Activated naive CD8-positive, alpha-beta T cell (primary cell): ENCODE results near the gene IGLL1.

Source experiments
- H3K27ac Mint-ChIP-seq: one replicate; pipeline ENCODE4 v1.8.0; 2021; ENCODE audit warnings: mixed read lengths
- H3K27me3 Mint-ChIP-seq: one replicate; pipeline ENCODE4 v1.8.0; 2021; ENCODE audit warnings: mixed read lengths
- H3K36me3 Mint-ChIP-seq: one replicate; pipeline ENCODE4 v1.8.0; 2021; ENCODE audit warnings: mixed read lengths
- H3K4me1 Mint-ChIP-seq: one replicate; pipeline ENCODE4 v1.8.0; 2021; ENCODE audit warnings: low read depth, mixed read lengths
- H3K4me3 Mint-ChIP-seq: one replicate; pipeline ENCODE4 v1.8.0; 2021; ENCODE audit warnings: mild to moderate bottlenecking, mixed read lengths
- H3K9me3 Mint-ChIP-seq: one replicate; pipeline ENCODE4 v1.8.0; 2021; ENCODE audit warnings: low read depth, mixed read lengths

Gene IGLL1

GRCh38 chr22:23533771-23534191 is 46.3 kb downstream of the IGLL1 start:
- H3K27ac Mint-ChIP-seq, result no peak overlapping the region
- no peaks in the 10 kb centered on the region for H3K9me3 Mint-ChIP-seq
- H3K36me3 Mint-ChIP-seq, result no peaks in the 10 kb centered on the region
- peaks cover 2% of the 10 kb centered on the region for H3K27me3 Mint-ChIP-seq
- no peak overlapping the region for H3K4me3 Mint-ChIP-seq
- no peaks in the 10 kb centered on the region for H3K4me1 Mint-ChIP-seq

DNA sequence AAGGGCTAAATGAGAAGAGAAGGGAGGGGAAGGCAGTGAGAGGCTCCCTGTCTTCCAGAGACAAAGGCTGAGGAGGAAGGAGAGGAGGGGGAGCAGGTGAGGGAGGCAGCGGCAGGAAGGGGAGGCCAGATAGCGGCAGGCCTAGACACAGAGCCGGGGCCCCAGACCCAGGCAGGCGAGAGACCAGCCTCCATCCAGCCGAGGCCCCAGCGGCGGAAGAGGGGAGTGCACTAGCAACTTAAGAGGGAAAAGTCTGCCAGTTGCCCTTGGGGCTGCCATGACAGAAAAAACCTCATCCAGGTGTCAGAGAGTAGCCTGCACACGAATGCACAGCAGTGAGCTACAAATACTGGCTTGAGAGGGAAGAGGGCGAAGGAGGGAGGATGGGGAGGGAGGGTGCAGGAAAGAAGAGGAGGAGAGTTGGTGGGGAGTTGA is 46.7 kb downstream of the IGLL1 start:
- H3K27me3 Mint-ChIP-seq, result peaks cover 2% of the 10 kb centered on the region
- no peaks in the 10 kb centered on the region for H3K4me1 Mint-ChIP-seq
- no peaks in the 10 kb centered on the region for H3K36me3 Mint-ChIP-seq
- no peak overlapping the region for H3K27ac Mint-ChIP-seq
- no peak overlapping the region for H3K4me3 Mint-ChIP-seq
- H3K9me3 Mint-ChIP-seq, result no peaks in the 10 kb centered on the region

DNA sequence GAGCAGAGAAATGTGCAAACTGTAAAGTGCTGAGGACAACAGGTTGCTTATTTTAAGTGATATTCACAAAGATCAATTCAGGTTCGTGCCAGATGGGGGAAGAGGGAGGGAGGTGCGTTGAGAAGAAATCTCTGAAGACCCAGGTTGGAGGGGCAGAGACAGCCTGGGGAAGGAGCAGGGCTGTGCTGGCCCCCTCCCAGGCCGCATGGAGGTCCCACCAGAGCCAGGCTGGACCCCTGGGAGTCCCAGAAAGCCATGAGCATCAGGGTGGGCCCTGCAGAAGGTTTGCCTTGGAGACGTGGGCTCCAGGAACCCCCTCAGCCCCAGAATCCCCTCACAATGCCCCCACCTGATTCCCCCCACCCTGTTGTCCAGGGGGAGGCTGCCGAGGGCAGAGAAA is 47.4 kb downstream of the IGLL1 start:
- H3K4me3 Mint-ChIP-seq, result no peak overlapping the region
- no peaks in the 10 kb centered on the region for H3K9me3 Mint-ChIP-seq
- no peaks in the 10 kb centered on the region for H3K36me3 Mint-ChIP-seq
- H3K27me3 Mint-ChIP-seq, result peaks cover 2% of the 10 kb centered on the region
- no peak overlapping the region for H3K27ac Mint-ChIP-seq
- no peaks in the 10 kb centered on the region for H3K4me1 Mint-ChIP-seq

- no peaks in the 10 kb centered on the region for H3K36me3 Mint-ChIP-seq
- H3K27ac Mint-ChIP-seq, result no peak overlapping the region
- peaks cover 2% of the 10 kb centered on the region for H3K27me3 Mint-ChIP-seq
- H3K9me3 Mint-ChIP-seq, result no peaks in the 10 kb centered on the region
- no peak overlapping the region for H3K4me3 Mint-ChIP-seq
- no peaks in the 10 kb centered on the region for H3K4me1 Mint-ChIP-seq
Measured at GRCh38 chr22:23531966-23532705, 48.0 kb downstream of the IGLL1 start.

- Mint-ChIP-seq H3K27me3 (peaks cover 2% of the 10 kb centered on the region), H3K4me1 (no peaks in the 10 kb centered on the region), H3K9me3 (no peaks in the 10 kb centered on the region), H3K27ac (no peak overlapping the region), H3K36me3 (no peaks in the 10 kb centered on the region), H3K4me3 (no peak overlapping the region)
Measured at GRCh38 chr22:23531283-23531956, 48.7 kb downstream of the IGLL1 start.

GRCh38 chr22:23530766-23531282 is 49.3 kb downstream of the IGLL1 start:
- no peak overlapping the region for H3K4me3 Mint-ChIP-seq
- no peaks in the 10 kb centered on the region for H3K36me3 Mint-ChIP-seq
- H3K9me3 Mint-ChIP-seq, result no peaks in the 10 kb centered on the region
- no peak overlapping the region for H3K27ac Mint-ChIP-seq
- peaks cover 2% of the 10 kb centered on the region for H3K27me3 Mint-ChIP-seq
- H3K4me1 Mint-ChIP-seq, result no peaks in the 10 kb centered on the region

DNA sequence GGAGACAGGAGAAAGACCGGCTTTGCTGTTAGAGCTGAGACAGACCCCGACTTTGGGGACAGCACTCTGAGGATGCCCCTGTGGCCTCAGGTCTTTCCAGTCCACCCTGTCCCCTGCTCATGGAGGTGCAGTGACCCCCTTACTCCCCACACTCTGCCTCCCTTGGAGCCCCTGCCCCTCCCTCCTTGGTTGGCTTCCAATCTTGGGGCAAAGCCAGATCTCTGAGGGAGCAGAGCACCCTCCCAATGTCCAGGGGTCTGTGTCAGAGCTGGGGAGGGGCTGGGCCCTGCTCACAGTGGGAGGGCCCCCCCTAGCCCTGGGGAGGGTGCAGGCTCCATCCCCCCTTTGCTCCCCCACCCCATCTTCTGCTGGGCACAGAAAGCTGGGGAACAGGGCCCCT is 50.0 kb downstream of the IGLL1 start:
- Mint-ChIP-seq H3K4me3 (no peak overlapping the region), H3K9me3 (no peaks in the 10 kb centered on the region), H3K27me3 (peaks cover 2% of the 10 kb centered on the region), H3K36me3 (no peaks in the 10 kb centered on the region), H3K27ac (no peak overlapping the region), H3K4me1 (no peaks in the 10 kb centered on the region)

- Mint-ChIP-seq H3K27ac (no peak overlapping the region), H3K9me3 (no peaks in the 10 kb centered on the region), H3K4me1 (no peaks in the 10 kb centered on the region), H3K4me3 (no peak overlapping the region), H3K27me3 (peaks cover 2% of the 10 kb centered on the region), H3K36me3 (no peaks in the 10 kb centered on the region)
Measured at GRCh38 chr22:23529166-23530103, 50.7 kb downstream of the IGLL1 start.

DNA sequence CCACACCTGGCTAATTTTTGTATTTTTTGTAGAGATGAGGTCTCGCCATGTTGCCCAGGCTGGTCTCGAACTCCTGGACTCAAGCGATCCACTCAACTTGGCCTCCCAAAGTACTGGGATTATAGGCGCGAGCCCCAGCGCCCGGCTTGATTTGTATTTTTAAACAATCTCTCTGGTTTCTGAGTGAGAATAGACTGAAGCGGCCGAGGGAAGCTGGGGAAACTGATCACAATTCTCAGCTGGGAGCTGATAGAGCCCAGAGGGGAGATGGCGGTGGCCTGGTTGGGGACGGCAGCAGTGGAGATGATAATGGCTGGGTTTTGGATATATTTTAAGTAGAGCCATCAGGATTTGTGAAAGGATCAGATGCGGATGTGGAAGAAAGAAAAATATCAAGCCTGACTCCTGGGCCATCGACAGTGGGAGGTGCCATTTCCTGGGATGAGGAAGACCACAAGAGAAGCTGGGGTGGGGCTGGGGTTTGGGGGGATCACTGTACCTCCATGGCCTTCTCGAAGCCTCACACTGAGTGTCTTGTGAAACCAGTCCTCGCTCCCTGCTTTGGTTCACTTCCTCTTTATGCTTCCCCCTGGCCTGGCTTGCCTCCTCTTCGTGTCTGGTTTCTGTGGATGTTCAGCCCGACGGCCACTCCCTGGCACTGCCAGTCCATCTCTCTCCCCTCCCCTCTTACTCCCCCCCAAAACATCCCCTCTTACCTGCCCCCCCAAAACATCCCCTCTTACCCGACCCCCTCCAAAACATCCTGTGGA is 51.9 kb downstream of the IGLL1 start:
- Mint-ChIP-seq H3K9me3 (no peaks in the 10 kb centered on the region), H3K4me1 (no peaks in the 10 kb centered on the region), H3K4me3 (no peak overlapping the region), H3K27ac (no peak overlapping the region), H3K36me3 (no peaks in the 10 kb centered on the region), H3K27me3 (peaks cover 2% of the 10 kb centered on the region)

- Mint-ChIP-seq H3K4me3 (no peak overlapping the region), H3K27ac (no peak overlapping the region), H3K9me3 (no peaks in the 10 kb centered on the region), H3K36me3 (no peaks in the 10 kb centered on the region), H3K27me3 (peaks cover 3% of the 10 kb centered on the region), H3K4me1 (no peaks in the 10 kb centered on the region)
Measured at GRCh38 chr22:23526596-23527316, 53.3 kb downstream of the IGLL1 start.

GRCh38 chr22:23525510-23525909 is 54.6 kb downstream of the IGLL1 start:
- Mint-ChIP-seq H3K36me3 (no peaks in the 10 kb centered on the region), H3K4me3 (no peak overlapping the region), H3K27me3 (peaks cover 2% of the 10 kb centered on the region), H3K4me1 (peaks cover 3% of the 10 kb centered on the region), H3K27ac (no peak overlapping the region), H3K9me3 (no peaks in the 10 kb centered on the region)

- Mint-ChIP-seq H3K36me3 (no peaks in the 10 kb centered on the region), H3K4me3 (no peak overlapping the region), H3K27ac (no peak overlapping the region), H3K4me1 (peaks cover 3% of the 10 kb centered on the region), H3K9me3 (no peaks in the 10 kb centered on the region), H3K27me3 (peaks cover 2% of the 10 kb centered on the region)
Measured at GRCh38 chr22:23524226-23524625, 55.9 kb downstream of the IGLL1 start.

- Mint-ChIP-seq H3K27ac (no peak overlapping the region), H3K27me3 (peaks cover 4% of the 10 kb centered on the region), H3K4me3 (no peak overlapping the region), H3K9me3 (no peaks in the 10 kb centered on the region), H3K4me1 (peaks cover 3% of the 10 kb centered on the region), H3K36me3 (no peaks in the 10 kb centered on the region)
Measured at GRCh38 chr22:23523713-23524112, 56.4 kb downstream of the IGLL1 start.
